T-helper 1 cell treated with Interleukin-12 subunit alpha and Interleukin-12 subunit beta and Interleukin-4 antibody, amounts not matched to agents 30 μg/mL and 1 μg/mL, for 36 hours (primary cell): ENCODE data around the gene KLHL10.
A peak's percentile ranks its signal among the peaks of the same experiment; 100 is the strongest.

ENCODE experiments used
- H3K27ac Mint-ChIP-seq: one replicate; pipeline ENCODE4 v1.8.0; 2021; ENCODE audit warnings: mild to moderate bottlenecking, mixed read lengths
- H3K27me3 Mint-ChIP-seq: one replicate; pipeline ENCODE4 v1.8.0; 2021; ENCODE audit warnings: low read depth, mixed read lengths
- H3K36me3 Mint-ChIP-seq: one replicate; pipeline ENCODE4 v1.8.0; 2021; ENCODE audit warnings: low read depth, mixed read lengths
- H3K4me1 Mint-ChIP-seq: one replicate; pipeline ENCODE4 v1.8.0; 2021; ENCODE audit warnings: low read depth, mixed read lengths
- H3K4me3 Mint-ChIP-seq: one replicate; pipeline ENCODE4 v1.8.0; 2021; ENCODE audit warnings: mild to moderate bottlenecking, moderate library complexity, mixed read lengths
- H3K9me3 Mint-ChIP-seq: one replicate; pipeline ENCODE4 v1.8.0; 2021; ENCODE audit warnings: mixed read lengths

Gene KLHL10

DNA sequence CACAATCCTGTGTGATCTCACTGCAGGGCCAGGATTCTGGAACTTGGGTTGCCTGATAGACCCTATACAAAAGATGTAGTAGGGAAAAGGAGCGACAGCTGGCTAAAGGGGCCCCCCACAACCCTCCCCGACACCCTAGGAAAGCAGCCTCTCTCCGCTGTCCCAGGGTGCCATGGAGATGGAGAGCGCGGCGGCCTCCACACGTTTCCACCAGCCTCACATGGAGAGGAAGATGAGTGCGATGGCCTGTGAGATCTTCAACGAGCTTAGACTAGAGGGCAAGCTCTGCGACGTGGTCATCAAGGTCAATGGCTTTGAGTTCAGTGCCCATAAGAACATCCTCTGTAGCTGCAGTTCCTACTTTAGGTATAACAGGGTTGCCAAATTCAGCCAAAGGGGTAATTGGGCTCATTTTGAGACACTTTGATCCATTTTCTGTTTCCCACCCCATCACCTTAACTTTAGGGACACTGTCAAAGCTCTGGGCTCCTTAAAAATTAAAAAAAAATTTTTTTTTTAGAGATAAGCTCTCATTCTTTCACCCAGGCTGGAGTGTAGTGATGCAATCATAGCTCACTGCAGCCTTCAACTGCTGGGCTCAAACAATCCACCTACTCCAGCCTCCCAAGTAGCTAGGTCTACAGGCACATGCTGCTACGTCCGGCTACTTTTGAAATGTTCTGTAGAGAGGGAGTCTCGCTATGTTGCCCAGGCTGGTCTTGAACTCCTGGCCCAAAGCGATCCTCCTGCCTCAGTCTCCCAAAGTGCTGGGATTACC lies at the start of gene KLHL10:
Gene KLHL10, plus strand, starts transcription at position 65 of the 778 bp plus-strand sequence. Its CDS starts 108 bp downstream, at position 173.
- Mint-ChIP-seq H3K4me3 (peak within 1 kb of the TSS; percentile 73), H3K27ac (no peak within 1 kb of the TSS), H3K27me3 (peaks cover 5% of the 10 kb centered on the region)

DNA sequence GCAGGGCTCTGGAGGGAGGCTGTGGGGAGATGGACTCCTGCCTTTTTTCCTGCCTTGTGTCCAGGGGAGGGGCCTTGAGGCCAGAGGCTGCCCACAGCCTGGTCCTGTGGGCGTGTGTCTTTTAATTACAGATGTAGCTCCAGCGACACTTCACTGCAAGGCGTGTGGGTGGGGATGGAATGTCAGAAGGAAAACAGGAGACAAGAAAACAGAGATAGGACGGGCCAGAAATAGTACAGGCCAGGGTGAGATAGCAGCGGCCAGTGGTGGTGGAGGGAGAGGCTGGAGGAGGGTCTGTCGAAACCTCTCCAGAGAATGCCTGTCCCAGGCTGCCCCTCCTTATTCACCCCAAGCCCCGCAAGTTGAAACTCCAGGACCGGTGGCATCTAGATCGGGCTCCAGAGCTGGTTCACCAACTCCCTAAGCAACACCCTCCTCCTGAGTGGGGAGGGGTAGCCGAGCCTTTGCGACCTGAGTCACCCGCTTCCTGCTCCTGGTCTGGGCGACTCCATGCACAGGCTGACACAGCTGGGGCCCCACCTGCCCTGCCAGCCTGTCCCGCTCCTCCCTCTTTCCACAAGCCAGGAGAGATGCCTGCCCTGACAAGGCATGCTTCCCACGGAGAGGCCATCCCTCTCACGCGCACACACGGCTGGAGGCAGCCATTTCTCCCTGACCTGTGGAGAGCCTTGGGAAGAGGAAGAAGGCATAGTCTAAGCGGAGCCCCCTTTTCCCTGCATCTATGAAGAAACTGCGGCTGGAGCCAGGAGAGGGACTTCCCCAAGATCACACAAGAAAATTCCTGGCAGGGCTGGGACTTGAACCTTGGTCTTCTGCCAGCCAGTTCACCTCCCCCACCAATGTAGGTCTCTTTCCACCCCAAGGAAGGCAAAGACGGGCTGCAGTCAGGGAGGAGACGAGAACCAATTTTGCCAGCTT lies 44.5 kb upstream of the KLHL10 start:
- peaks cover 5% of the 10 kb centered on the region for H3K4me1 Mint-ChIP-seq
- no peak overlapping the region for H3K4me3 Mint-ChIP-seq
- peaks cover 12% of the 10 kb centered on the region for H3K27me3 Mint-ChIP-seq
- no peaks in the 10 kb centered on the region for H3K36me3 Mint-ChIP-seq
- no peaks in the 10 kb centered on the region for H3K9me3 Mint-ChIP-seq
- no peak overlapping the region for H3K27ac Mint-ChIP-seq

More for the DNA sequence above, at the start of gene KLHL10:
- Mint-ChIP-seq H3K9me3 (no peaks in the 10 kb centered on the region), H3K36me3 (no peaks in the 10 kb centered on the region), H3K4me1 (peaks cover 11% of the 10 kb centered on the region)

DNA sequence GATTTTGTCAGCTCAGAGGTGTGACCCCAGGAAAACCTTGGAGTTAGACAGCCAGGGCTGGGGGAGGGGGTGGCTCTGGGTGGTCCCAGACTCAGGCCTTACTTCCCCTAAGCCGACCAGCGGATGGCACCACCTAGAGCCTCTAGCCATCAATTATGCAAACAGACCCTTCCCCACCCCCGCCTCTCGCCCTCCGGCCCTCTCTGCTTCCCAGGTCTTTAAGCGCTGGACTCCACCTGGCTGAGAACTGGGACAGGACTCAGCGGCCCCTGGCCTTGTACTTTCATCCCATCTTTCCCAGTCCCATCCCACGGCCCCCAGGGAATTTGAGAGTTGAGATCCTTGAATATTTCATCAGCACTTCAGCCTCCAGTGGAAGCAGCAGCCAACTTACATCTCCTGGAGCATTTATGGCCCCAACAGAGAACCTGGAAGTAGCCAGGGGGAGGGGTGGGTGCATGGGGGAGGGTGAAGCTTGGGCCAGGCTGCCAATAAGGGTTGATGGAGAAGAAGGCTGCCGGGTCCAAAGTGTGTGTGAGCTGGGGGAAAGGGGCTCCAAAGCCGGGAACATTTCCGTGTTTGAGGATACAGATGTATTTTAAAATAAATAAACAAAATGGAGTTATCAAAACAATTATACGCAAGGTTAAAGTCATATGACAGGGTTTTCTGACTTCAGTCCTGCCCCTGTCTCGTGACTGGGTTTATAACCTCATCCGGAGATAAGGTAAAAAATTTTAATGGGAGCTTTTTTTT lies 43.7 kb upstream of the KLHL10 start:
- Mint-ChIP-seq H3K27ac (no peak overlapping the region), H3K4me3 (no peak overlapping the region), H3K4me1 (peaks cover 2% of the 10 kb centered on the region), H3K36me3 (no peaks in the 10 kb centered on the region), H3K9me3 (no peaks in the 10 kb centered on the region), H3K27me3 (peaks cover 7% of the 10 kb centered on the region)

- H3K27me3 Mint-ChIP-seq, result peaks cover 4% of the 10 kb centered on the region
- no peaks in the 10 kb centered on the region for H3K9me3 Mint-ChIP-seq
- no peak overlapping the region for H3K27ac Mint-ChIP-seq
- H3K36me3 Mint-ChIP-seq, result no peaks in the 10 kb centered on the region
- peaks cover 2% of the 10 kb centered on the region for H3K4me1 Mint-ChIP-seq
- no peak overlapping the region for H3K4me3 Mint-ChIP-seq
These were observed 43.1 kb upstream of the KLHL10 start for GRCh38 chr17:41794540-41794975.

DNA sequence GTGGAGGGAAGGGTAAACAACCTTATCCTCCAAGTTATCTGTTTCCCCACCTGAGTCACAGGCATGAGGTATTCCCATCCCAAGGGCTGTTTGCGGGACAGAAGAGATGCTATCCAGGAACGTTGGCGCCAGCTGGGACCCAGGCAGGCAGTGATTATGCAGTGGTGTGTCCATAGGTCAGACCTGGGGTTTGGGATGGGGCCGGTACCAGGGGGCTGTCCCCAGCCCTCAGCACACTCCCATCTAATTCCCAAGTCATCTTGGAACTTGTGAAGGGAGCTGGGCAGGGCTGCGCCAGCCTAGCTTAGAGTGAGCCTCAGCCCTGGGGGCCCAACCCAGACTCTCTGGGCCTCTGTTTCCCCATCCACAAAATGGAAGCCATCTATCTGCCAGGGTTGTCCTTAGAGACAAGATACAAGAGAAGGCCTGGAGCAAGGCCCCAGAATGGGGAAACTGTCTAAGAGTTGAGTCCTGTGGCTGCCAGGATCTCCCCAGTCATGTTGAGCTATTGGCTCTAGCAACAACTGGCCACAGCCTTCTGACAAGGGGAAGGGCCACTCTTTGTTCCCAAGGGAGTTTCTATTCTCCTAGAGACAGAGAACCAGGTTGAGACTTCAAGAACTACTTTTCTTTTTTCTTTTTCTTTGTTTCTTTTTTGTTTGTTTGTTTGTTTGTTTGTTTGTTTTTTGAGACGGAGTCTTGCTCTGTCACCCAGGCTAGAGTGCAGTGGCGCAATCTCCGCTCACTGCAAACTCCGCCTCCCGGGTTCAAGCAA lies 41.3 kb upstream of the KLHL10 start:
- Mint-ChIP-seq H3K9me3 (no peaks in the 10 kb centered on the region), H3K4me1 (peaks cover 2% of the 10 kb centered on the region), H3K4me3 (no peak overlapping the region), H3K27me3 (no peaks in the 10 kb centered on the region), H3K27ac (no peak overlapping the region), H3K36me3 (no peaks in the 10 kb centered on the region)

GRCh38 chr17:41797377-41797776 lies 40.2 kb upstream of the KLHL10 start:
- peaks cover 5% of the 10 kb centered on the region for H3K4me1 Mint-ChIP-seq
- no peaks in the 10 kb centered on the region for H3K36me3 Mint-ChIP-seq
- H3K27me3 Mint-ChIP-seq, result no peaks in the 10 kb centered on the region
- no peak overlapping the region for H3K4me3 Mint-ChIP-seq
- no peaks in the 10 kb centered on the region for H3K9me3 Mint-ChIP-seq
- no peak overlapping the region for H3K27ac Mint-ChIP-seq

DNA sequence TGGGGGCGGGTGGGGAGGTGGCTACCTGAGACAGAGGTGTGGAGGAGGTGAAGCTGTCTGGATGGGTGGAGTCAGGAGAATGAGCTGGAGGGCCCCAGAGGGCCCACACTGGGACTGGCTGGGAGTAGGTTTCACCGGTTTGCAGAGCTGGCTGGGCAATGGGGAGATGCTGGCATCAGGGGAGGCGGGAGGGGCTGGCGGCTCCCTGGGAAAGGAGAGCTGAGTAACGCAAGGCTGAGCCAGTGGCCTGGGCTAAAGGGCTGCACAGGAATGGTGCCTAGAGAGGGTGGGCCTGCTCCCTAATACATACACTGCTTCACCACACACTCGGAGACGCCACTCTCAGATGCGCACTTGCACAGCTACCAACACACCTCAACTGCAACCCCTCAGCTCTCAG lies 38.3 kb upstream of the KLHL10 start:
- Mint-ChIP-seq H3K4me1 (peaks cover 3% of the 10 kb centered on the region), H3K27ac (no peak overlapping the region), H3K4me3 (no peak overlapping the region), H3K9me3 (no peaks in the 10 kb centered on the region), H3K27me3 (no peaks in the 10 kb centered on the region), H3K36me3 (no peaks in the 10 kb centered on the region)

- H3K36me3 Mint-ChIP-seq, result no peaks in the 10 kb centered on the region
- H3K9me3 Mint-ChIP-seq, result no peaks in the 10 kb centered on the region
- no peak overlapping the region for H3K4me3 Mint-ChIP-seq
- no peak overlapping the region for H3K27ac Mint-ChIP-seq
- no peaks in the 10 kb centered on the region for H3K27me3 Mint-ChIP-seq
- H3K4me1 Mint-ChIP-seq, result peaks cover 3% of the 10 kb centered on the region
These were observed 36.8 kb upstream of the KLHL10 start for GRCh38 chr17:41800601-41801373.

DNA sequence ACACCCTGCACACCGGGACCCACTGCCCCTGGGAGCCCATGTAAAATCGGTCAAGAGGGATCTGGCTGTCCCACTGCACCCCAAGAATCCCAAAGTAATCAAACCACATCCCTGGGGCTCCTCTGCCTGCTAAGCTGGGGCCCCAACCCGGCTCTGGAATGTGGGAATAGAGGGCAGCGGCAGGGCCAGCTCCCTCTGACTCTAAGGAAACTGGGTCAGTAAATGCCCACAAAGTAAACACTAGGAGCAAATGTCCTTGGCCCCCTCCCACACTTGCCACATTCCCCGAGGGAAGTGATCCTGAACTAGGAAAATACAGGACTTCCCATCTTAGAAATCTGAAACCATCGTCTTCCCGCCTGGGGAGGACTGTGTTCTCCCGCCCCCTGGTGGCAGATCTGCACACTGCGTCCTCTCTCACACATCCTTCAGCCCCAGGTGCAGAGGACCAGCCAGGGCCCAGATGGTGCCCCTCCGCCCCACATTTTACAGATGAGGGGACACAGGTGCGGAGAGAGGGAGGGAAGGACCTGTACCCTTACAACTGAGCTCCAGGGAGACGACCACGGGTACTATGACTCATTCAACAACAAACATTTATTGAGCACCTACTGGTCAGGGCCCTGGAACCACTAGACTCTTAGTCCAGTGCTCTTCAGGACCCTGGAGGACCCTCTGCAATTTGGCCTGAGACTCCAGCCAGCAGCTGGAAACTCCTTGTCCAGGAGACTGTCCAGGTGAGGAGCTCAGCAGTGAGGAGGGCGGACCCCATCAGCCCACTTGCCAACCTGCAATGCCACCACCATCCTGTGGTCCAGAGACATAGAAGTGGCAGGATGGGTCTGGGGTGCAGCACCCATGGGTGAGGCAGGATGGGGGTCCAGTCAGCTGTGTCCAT lies 36.0 kb upstream of the KLHL10 start:
- H3K4me3 Mint-ChIP-seq, result no peak overlapping the region
- no peak overlapping the region for H3K27ac Mint-ChIP-seq
- no peaks in the 10 kb centered on the region for H3K9me3 Mint-ChIP-seq

DNA sequence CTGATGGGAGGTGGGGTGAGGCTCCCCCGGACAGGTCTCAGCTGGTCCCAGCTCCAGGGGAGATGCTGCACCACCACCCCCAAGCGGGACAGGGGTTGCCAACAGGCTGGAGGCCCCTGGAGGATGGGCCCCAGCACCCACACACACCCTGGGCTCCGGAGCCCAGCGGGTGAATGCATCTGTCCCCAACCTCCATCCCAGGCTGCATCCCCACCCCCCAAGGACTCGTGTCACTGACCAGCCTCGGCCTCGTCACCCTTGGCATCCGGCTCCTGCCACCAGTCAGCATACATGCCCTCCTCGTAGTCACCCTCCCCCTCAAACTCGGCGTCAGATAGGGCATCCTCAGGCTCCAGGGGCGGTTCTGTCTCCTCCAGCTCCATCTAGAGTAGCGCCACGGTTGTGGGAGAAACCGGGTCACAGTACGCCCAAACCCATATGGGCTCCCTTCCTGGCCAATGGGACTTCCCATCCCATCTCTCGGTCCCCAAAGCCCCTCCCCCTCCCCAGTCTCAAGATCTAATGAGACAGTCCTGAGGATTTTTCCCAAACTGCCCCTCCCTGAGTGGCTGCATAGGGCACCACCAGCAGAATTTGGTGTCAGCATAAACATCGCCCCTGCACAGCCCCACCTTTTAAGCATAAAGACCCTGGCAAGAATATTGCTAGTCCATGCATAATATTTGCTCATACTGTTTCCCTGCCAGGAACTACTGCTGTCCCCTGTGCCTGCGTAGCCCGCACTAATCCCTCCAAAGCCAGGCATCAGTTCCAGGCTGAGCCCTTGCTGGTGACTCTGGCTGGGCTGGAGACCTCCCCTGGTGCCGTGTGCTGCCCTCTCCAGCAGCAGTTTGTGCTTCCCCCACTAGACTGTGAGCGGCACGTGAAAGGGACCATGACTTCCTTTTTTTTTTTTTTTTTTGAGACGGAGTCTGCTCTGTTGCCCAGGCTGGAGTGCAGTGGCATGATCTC lies 34.3 kb upstream of the KLHL10 start:
- Mint-ChIP-seq H3K4me3 (no peak overlapping the region), H3K4me1 (peaks cover 3% of the 10 kb centered on the region), H3K36me3 (no peaks in the 10 kb centered on the region), H3K27ac (no peak overlapping the region), H3K9me3 (no peaks in the 10 kb centered on the region), H3K27me3 (no peaks in the 10 kb centered on the region)

More for the DNA sequence above, 36.0 kb upstream of the KLHL10 start:
- Mint-ChIP-seq H3K27me3 (no peaks in the 10 kb centered on the region), H3K36me3 (no peaks in the 10 kb centered on the region), H3K4me1 (peaks cover 3% of the 10 kb centered on the region)

- Mint-ChIP-seq H3K4me3 (no peak overlapping the region), H3K27ac (no peak overlapping the region), H3K9me3 (no peaks in the 10 kb centered on the region), H3K27me3 (peaks cover 12% of the 10 kb centered on the region), H3K4me1 (peaks cover 4% of the 10 kb centered on the region), H3K36me3 (no peaks in the 10 kb centered on the region)
These were observed 30.8 kb upstream of the KLHL10 start for GRCh38 chr17:41806685-41807445.
